Measurements from ENCODE around the gene CST3.

Gene CST3

DNA sequence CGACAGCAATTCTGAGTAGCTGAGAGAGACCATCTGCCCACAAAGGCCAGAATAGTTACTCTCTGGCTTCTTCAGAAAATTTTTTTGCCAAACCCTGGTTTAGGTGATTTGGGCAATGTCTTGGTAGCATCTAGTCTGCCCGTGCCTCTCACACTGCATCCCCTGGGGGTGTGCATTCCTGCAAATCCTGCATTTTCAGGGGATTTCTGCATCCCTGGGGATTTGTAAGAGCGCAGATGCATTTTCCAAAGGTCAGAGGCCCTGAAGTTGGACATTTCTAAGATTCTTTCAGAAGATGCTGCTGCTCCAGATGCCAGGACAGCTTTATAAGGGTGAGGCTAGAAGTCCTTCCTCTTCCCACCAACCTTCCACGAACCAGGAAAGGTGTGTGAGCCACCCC lies 36.0 kb downstream of the CST3 start:
- H3K4me3 Mint-ChIP-seq: no peak overlapping the region
- no peaks in the 10 kb centered on the region for H3K36me3 Mint-ChIP-seq
- no peak for ATAC-seq (replicated peaks)
- DNase-seq: no peak
- H3K9me3 Mint-ChIP-seq: no peaks in the 10 kb centered on the region
- H3K27me3 Mint-ChIP-seq: peaks cover 0 to 12% of the 10 kb centered on the region in 2 donors
- H3K27ac Mint-ChIP-seq: no peak overlapping the region
- H3K4me1 Mint-ChIP-seq: peaks cover 2 to 6% of the 10 kb centered on the region in 2 donors

DNA sequence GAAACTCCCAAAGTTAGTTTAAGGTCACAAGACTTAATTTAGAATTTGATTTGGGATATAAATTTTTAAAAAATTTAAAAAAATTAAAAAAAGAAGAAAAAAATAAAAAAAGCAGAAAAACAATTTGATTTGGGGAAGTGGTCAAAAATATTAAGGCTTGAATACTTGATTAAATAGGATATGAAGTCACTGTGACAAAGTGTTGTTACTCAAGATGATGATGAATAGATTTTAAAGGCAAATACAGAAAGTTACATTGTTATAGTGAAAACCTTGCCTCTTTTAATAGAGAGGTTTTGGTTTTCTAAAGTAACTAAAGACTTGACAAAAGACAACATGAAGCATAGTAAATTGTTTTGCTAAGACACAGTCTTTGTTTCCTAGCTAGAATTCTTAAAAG lies 39.3 kb downstream of the CST3 start:
- peaks cover 0 to 2% of the 10 kb centered on the region in 2 donors for H3K4me1 Mint-ChIP-seq
- no peaks in the 10 kb centered on the region for H3K36me3 Mint-ChIP-seq
- ATAC-seq (replicated peaks): no peak
- no peak overlapping the region for H3K4me3 Mint-ChIP-seq
- no peak for DNase-seq
- H3K9me3 Mint-ChIP-seq: no peaks in the 10 kb centered on the region
- peaks cover 0 to 6% of the 10 kb centered on the region in 2 donors for H3K27me3 Mint-ChIP-seq
- H3K27ac Mint-ChIP-seq: no peak overlapping the region

- Mint-ChIP-seq H3K4me1 (no peaks in the 10 kb centered on the region), H3K9me3 (no peaks in the 10 kb centered on the region), H3K27me3 (peaks cover 0 to 6% of the 10 kb centered on the region in 2 donors), H3K27ac (no peak overlapping the region), H3K4me3 (no peak overlapping the region), H3K36me3 (no peaks in the 10 kb centered on the region)
- DNase-seq: no peak
- ATAC-seq (replicated peaks): no peak
Measured at GRCh38 chr20:23596579-23597250, 41.0 kb downstream of the CST3 start.

DNA sequence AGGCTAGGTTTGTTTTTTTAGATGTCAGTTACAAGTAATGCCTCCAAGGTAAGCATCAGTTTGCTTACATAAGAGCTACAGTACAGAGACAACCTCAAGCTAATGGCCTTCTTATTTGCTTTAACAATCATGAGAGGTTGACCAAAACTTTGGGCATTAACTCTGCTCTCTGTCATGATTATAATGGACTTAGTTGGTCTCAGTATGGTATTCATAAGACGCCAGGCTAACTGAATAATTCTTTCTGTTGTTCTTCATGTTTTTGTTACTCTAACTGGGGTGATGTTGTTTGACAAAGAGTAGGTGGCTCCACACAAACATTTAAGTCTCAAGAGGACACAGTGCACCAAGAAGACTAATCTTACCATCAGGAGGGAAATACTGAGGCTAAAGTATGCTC lies 41.8 kb downstream of the CST3 start:
- DNase-seq (no peak), ATAC-seq (replicated peaks) (no peak)
- Mint-ChIP-seq H3K27ac (no peak overlapping the region), H3K4me1 (no peaks in the 10 kb centered on the region), H3K4me3 (no peak overlapping the region), H3K36me3 (no peaks in the 10 kb centered on the region), H3K27me3 (peaks cover 0 to 6% of the 10 kb centered on the region in 2 donors), H3K9me3 (no peaks in the 10 kb centered on the region)

DNA sequence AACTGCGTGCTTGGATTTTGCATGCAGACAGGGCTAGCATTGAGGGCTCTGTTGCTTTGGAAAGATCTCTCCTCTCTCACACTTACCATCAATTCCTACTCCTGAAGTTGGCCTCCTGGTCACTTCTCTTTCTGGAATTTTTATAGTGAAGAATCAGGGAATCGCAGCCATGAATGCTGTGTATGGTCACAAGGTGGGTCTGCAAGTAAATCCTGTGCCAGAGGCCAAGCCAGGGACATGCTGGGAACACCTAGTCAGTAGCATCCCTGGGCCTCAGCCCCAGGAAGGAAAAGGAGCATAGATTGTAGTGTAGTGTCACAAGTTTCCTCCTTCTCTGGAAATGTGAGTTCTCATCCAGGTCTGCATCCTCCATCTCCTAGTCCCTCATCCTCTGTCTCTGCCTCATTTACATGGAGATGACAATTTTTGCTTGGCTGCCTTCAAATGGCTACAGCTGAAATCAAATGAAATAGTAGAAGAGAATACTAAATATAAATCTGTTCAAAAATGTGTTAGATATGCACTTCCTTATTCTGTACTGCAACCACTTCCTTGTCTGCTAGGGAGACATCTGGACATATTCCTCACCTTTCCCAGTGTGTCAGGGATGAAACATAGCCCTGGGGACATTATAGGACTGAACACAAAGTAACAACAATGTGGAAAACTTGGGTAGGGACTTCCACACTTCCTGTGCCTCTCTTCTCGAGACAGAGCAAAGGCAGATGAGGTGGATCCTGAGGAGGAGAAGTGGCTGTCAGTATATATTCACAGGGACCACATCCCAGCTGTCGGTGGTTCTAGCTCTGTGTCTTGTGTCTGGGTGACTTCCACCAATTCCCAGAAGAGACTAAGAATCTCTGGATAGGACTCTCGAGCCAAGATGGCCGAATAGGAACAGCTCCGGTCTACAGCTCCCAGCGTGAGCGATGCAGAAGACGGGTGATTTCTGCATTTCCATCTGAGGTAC lies 49.0 kb downstream of the CST3 start:
- Mint-ChIP-seq H3K36me3 (no peaks in the 10 kb centered on the region), H3K4me3 (peak overlapping the region in 1 of 2 donors; percentile 14), H3K9me3 (no peaks in the 10 kb centered on the region), H3K27ac (no peak overlapping the region), H3K4me1 (no peaks in the 10 kb centered on the region), H3K27me3 (peaks cover 3 to 12% of the 10 kb centered on the region in 2 donors)
- no peak for DNase-seq
- no peak for ATAC-seq (replicated peaks)

GRCh38 chr20:23587631-23588030 lies 50.1 kb downstream of the CST3 start:
- H3K36me3 Mint-ChIP-seq: no peaks in the 10 kb centered on the region
- no peaks in the 10 kb centered on the region for H3K4me1 Mint-ChIP-seq
- DNase-seq (no peak), ATAC-seq (replicated peaks) (no peak)
- no peak overlapping the region for H3K27ac Mint-ChIP-seq
- H3K4me3 Mint-ChIP-seq: no peak overlapping the region
- H3K9me3 Mint-ChIP-seq: no peaks in the 10 kb centered on the region
- peaks cover 7 to 18% of the 10 kb centered on the region in 2 donors for H3K27me3 Mint-ChIP-seq

GRCh38 chr20:23586735-23587525 lies 50.8 kb downstream of the CST3 start:
- no peaks in the 10 kb centered on the region for H3K9me3 Mint-ChIP-seq
- no peak overlapping the region for H3K4me3 Mint-ChIP-seq
- no peak overlapping the region for H3K27ac Mint-ChIP-seq

GRCh38 chr20:23585808-23586734 lies 51.7 kb downstream of the CST3 start:
- peaks cover 20 to 30% of the 10 kb centered on the region in 2 donors for H3K27me3 Mint-ChIP-seq

More at GRCh38 chr20:23586735-23587525, 50.8 kb downstream of the CST3 start:
- peaks cover 13 to 21% of the 10 kb centered on the region in 2 donors for H3K27me3 Mint-ChIP-seq
- DNase-seq: no peak
- ATAC-seq (replicated peaks): no peak
- H3K36me3 Mint-ChIP-seq: no peaks in the 10 kb centered on the region
- no peaks in the 10 kb centered on the region for H3K4me1 Mint-ChIP-seq

DNA sequence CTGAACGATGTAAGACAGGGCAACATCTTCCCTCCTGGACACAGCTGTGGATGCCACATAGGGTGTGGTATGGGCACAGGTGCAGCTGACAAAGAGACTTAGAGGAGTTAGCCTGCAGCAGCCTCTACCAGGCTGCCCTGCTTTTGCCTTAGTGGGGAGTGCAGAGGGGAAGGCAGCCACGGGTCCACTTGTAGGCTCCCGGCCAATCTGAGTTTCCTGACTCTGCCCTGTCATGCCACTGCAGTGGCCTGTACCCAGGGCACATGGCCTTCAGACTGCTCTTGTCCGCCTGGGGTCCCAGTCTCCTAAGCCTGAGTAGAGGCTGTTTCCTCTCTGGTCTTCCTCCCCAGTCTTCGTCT lies 52.3 kb downstream of the CST3 start:
- Mint-ChIP-seq H3K4me3 (no peak overlapping the region), H3K4me1 (no peaks in the 10 kb centered on the region), H3K27ac (no peak overlapping the region), H3K27me3 (peaks cover 24 to 32% of the 10 kb centered on the region in 2 donors), H3K36me3 (no peaks in the 10 kb centered on the region), H3K9me3 (peaks cover 0 to 4% of the 10 kb centered on the region in 2 donors)
- DNase-seq: no peak
- ATAC-seq (replicated peaks): no peak

More at GRCh38 chr20:23585808-23586734, 51.7 kb downstream of the CST3 start:
- Mint-ChIP-seq H3K4me3 (no peak overlapping the region), H3K27ac (no peak overlapping the region), H3K4me1 (no peaks in the 10 kb centered on the region), H3K36me3 (no peaks in the 10 kb centered on the region), H3K9me3 (peaks cover 0 to 2% of the 10 kb centered on the region in 2 donors)
- ATAC-seq (replicated peaks) (no peak), DNase-seq (no peak)

DNA sequence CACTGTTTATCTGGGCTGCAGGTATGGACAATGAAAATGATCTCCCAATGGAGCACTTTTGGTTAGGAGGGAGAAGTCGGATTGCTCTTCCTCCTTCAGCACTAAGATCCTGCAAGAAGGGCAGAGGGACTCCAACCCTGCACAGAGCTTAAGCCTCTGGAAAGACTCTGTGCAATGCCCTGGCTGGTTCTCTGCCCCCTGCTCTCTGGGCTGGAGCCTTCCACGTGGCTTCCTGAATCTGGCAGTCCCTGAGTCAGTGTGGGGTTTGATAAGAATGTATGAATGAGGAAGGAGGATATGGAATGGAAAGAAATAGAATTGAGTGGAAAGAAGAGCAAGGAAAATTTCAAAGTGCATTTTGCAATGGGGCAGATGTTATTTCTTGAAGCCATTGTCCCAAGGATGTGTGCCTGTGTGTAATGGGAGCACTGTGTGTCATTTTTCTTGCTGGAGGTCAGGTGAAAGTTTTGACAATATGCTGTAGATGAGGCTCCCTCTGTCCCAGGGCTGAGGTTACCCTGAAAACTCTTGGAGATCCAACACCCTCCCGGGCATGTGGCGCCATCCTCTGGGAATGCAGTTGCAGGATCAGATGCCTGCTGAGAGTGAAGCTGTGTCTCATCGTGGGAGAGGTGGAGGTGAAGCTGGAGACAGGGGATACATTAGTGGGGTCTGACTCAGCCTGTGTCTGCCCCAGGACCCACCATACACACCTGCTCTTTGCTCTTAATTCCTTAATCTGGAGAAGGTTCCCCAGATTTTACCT lies 53.1 kb downstream of the CST3 start:
- peaks cover 30 to 32% of the 10 kb centered on the region in 2 donors for H3K27me3 Mint-ChIP-seq
- ATAC-seq (replicated peaks): no peak

More for the DNA sequence above, 53.1 kb downstream of the CST3 start:
- DNase-seq: no peak
- Mint-ChIP-seq H3K27ac (no peak overlapping the region), H3K36me3 (no peaks in the 10 kb centered on the region), H3K4me1 (no peaks in the 10 kb centered on the region), H3K9me3 (peaks cover 0 to 5% of the 10 kb centered on the region in 2 donors), H3K4me3 (no peak overlapping the region)
